Caco-2 (cell line): ENCODE measurements around the gene OR4B1. TPM values are rescaled to one million over a fixed set of nuclear protein-coding genes. Genes with fewer than 3 reads are reported as not detected.

ENCODE experiments used
- BruUV-seq: library from RNA; stranded (reverse); fragments of 400-500 nt; replicated peaks from 2 replicates; lab custom pipeline; 2021; lab: Mats Ljungman, UMichigan
- CTCF ChIA-PET: fragments of 300-600 bp; sonication (Branson Sonifier 250); formaldehyde crosslinking; loops from one replicate; lab custom pipeline; 2022; ENCODE audit warnings: antibody characterized with exemption; lab: Charles Lee
- POLR2A ChIA-PET: fragments of 300-600 bp; sonication (Branson Sonifier 250); formaldehyde crosslinking; loops from one replicate; lab custom pipeline; 2022; ENCODE audit warnings: antibody characterized with exemption; lab: Charles Lee
- DNase-seq, 2 experiments: peaks; one replicate each; pipeline versions ENCODE4 v3.0.0 to v3.0.0-alpha.2; 2020 to 2022
- H3K27me3 ChIP-seq: replicated peaks from 2 replicates; pipeline ENCODE4 v1.6.0; 2011; ENCODE audit warnings: low read length; ENCODE audit not compliant: control insufficient read depth, insufficient read depth
- H3K36me3 ChIP-seq: 2 replicates; pipeline ENCODE4 v1.5.1; 2011; ENCODE audit warnings: low read length; ENCODE audit not compliant: control insufficient read depth, insufficient read depth
- H3K4me1 ChIP-seq: fragments of 250-450 bp; sonication (Bioruptor Pico); 2 replicates; pipeline ENCODE4 v1.5.1; 2020; ENCODE audit warnings: mild to moderate bottlenecking
- H3K4me3 ChIP-seq: 2 replicates; pipeline ENCODE4 v1.5.1; 2011; ENCODE audit warnings: low read depth, mild to moderate bottlenecking, control low read depth, low read length
- H3K9me3 ChIP-seq: fragments of 250-450 bp; sonication (Bioruptor Pico); 2 replicates; pipeline ENCODE4 v1.5.1; 2020; ENCODE audit warnings: mild to moderate bottlenecking, moderate library complexity
- H3K27ac Mint-ChIP-seq: one replicate; pipeline ENCODE4 v1.8.0; 2022; ENCODE audit warnings: mixed read lengths; ENCODE audit not compliant: unreplicated experiment
- H3K27me3 Mint-ChIP-seq: one replicate; pipeline ENCODE4 v1.8.0; 2022; ENCODE audit warnings: mixed read lengths; ENCODE audit not compliant: insufficient read depth, unreplicated experiment
- H3K36me3 Mint-ChIP-seq: one replicate; pipeline ENCODE4 v1.8.0; 2022; ENCODE audit warnings: mild to moderate bottlenecking, mixed read lengths; ENCODE audit not compliant: insufficient read depth, unreplicated experiment
- H3K4me1 Mint-ChIP-seq: one replicate; pipeline ENCODE4 v1.8.0; 2022; ENCODE audit warnings: low read depth, mixed read lengths; ENCODE audit not compliant: unreplicated experiment
- H3K4me3 Mint-ChIP-seq: one replicate; pipeline ENCODE4 v1.8.0; 2022; ENCODE audit warnings: mild to moderate bottlenecking, moderate library complexity, mixed read lengths; ENCODE audit not compliant: unreplicated experiment
- H3K9me3 Mint-ChIP-seq: one replicate; pipeline ENCODE4 v1.8.0; 2022; ENCODE audit warnings: mixed read lengths; ENCODE audit not compliant: unreplicated experiment
- intact Hi-C: fragments of 100-400 bp; cut with micrococcal nuclease; formaldehyde crosslinking; loops from one replicate; pipeline ENCODE4 v1.10.0; 2022; ENCODE audit not compliant: unreplicated experiment
- total RNA-seq: library from RNA; stranded (reverse); gene quantifications from 2 replicates; pipeline ENCODE4 v1.2.3, GENCODE V29; 2022
- TF ChIP-seq, protein P1 (sequence below), 2 experiments: fragments of 200-600 bp in 1 of 2; IDR thresholded peaks; 1 replicate in 1 of 2; 2 replicates in 1 of 2; pipeline versions ENCODE4 v1.5.1 to v1.8.0; 2011 to 2022; ENCODE audit warnings: antibody characterized with exemption in 1 of 2, control low read depth in 1 of 2, inconsistent platforms in 1 of 2, low read depth in 1 of 2, low read length in 1 of 2, mild to moderate bottlenecking in 1 of 2, moderate library complexity in 1 of 2; ENCODE audit not compliant: insufficient read depth in 1 of 2, severe bottlenecking in 1 of 2, unreplicated experiment in 1 of 2

Gene OR4B1
- total RNA-seq, 1 experiment from 2014 or later = not detected

DNA sequence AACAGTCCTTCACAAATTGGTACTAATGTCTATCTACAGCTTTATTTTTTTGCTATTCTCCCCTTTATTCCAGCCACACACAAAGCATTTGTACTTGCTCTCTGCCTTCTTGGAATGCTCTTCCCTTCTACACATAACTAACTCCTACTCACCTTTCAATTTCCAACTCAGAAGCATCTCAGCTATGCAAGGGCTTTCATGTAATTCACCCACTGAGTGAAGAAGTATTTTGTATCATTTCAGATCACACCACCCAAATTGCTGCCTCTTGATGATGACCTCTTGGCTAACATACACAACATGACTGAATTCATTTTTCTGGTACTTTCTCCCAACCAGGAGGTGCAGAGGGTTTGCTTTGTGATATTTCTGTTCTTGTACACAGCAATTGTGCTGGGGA, 28.2 kb downstream of the OR4B1 start, which contains the start of gene OR4X2:
TSS of gene OR4X2 (plus strand) at position 301 of the 400 bp plus-strand sequence. CDS start at position 301, 0 bp downstream.
- no peaks in the 10 kb centered on the region for H3K4me1 Mint-ChIP-seq
- H3K9me3 ChIP-seq = 0 out of 2 replicates have a peak, but pooled peaks cover 8% of the 10 kb centered on the region
- intact Hi-C loops = no loop called here
- CTCF ChIA-PET = no interaction called here
- no peaks in the 10 kb centered on the region for H3K36me3 ChIP-seq
- POLR2A ChIA-PET = no interaction called here
- H3K27me3 ChIP-seq = no peaks in the 10 kb centered on the region
- H3K9me3 Mint-ChIP-seq = no peaks in the 10 kb centered on the region
- no peaks in the 10 kb centered on the region for H3K36me3 Mint-ChIP-seq
- TF ChIP-seq, protein P1, sequence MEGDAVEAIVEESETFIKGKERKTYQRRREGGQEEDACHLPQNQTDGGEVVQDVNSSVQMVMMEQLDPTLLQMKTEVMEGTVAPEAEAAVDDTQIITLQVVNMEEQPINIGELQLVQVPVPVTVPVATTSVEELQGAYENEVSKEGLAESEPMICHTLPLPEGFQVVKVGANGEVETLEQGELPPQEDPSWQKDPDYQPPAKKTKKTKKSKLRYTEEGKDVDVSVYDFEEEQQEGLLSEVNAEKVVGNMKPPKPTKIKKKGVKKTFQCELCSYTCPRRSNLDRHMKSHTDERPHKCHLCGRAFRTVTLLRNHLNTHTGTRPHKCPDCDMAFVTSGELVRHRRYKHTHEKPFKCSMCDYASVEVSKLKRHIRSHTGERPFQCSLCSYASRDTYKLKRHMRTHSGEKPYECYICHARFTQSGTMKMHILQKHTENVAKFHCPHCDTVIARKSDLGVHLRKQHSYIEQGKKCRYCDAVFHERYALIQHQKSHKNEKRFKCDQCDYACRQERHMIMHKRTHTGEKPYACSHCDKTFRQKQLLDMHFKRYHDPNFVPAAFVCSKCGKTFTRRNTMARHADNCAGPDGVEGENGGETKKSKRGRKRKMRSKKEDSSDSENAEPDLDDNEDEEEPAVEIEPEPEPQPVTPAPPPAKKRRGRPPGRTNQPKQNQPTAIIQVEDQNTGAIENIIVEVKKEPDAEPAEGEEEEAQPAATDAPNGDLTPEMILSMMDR (IDR thresholded peaks at IDR 0.05; ENCODE audit: insufficient read depth in 1 of 2, low read depth in 1 of 2, low read length in 1 of 2, severe bottlenecking in 1 of 2, unreplicated experiment in 1 of 2) = no peak
- no peak within 1 kb of the TSS for H3K4me3 ChIP-seq
- H3K27ac Mint-ChIP-seq = no peak within 1 kb of the TSS
- no TSS peak for BruUV-seq
- no peaks in the 10 kb centered on the region for H3K27me3 Mint-ChIP-seq
- no peak for DNase-seq
- H3K4me3 Mint-ChIP-seq = no peak within 1 kb of the TSS
- no peaks in the 10 kb centered on the region for H3K4me1 ChIP-seq

DNA sequence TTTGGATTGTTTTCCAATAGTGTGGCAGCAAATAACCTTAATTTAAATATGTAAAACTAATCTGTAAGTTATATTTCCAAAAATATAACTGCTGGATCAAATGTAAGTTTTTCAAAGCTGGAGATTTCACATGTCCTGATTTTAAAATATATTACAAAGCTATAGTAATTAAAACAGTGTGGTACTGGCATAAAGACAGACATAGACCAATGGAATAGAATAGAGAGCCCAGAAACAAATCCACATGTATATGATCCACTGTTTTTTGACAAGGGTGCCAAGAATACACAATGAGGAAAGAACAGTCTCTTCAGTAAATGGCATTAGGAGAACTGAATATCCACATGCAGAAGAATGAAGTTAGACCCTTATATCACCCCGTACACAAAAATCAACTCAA, 32.3 kb downstream of the OR4B1 start:
- no peak for DNase-seq
- ChIA-PET POLR2A (no interaction called here), CTCF (no interaction called here)
- no peak overlapping the region for H3K4me3 ChIP-seq
- H3K27me3 ChIP-seq = no peaks in the 10 kb centered on the region
- BruUV-seq = no TSS peak
- H3K9me3 ChIP-seq = 0 out of 2 replicates have a peak, but pooled peaks cover 8% of the 10 kb centered on the region
- no peaks in the 10 kb centered on the region for H3K27me3 Mint-ChIP-seq
- no peaks in the 10 kb centered on the region for H3K4me1 ChIP-seq
- H3K27ac Mint-ChIP-seq = no peak overlapping the region
- H3K36me3 Mint-ChIP-seq = no peaks in the 10 kb centered on the region
- no peaks in the 10 kb centered on the region for H3K4me1 Mint-ChIP-seq
- no peaks in the 10 kb centered on the region for H3K9me3 Mint-ChIP-seq
- TF ChIP-seq, protein P1 (IDR thresholded peaks at IDR 0.05; ENCODE audit: insufficient read depth in 1 of 2, low read depth in 1 of 2, low read length in 1 of 2, severe bottlenecking in 1 of 2, unreplicated experiment in 1 of 2) = no peak
- intact Hi-C loops = no loop called here
- H3K36me3 ChIP-seq = no peaks in the 10 kb centered on the region
- H3K4me3 Mint-ChIP-seq = no peak overlapping the region

DNA sequence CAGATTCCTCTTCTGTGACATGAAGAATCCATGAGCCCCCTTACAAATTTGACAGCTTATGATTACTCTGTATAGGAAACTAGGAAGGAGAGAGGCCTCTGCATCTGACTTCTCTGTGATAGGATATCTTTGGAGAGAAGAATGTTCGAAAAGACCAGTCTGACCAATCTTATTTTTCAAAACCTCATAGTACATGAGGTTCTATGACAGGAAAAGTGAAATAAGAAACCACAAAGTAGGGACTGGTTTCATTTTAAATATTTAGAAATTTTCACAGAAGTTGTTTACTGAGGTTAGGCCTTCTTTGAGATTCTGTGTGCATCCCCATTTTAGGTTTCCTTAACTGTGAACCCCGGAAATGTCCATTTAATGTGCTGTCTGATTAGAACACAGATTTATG, 45.0 kb downstream of the OR4B1 start:
- Mint-ChIP-seq H3K4me3 (no peak overlapping the region), H3K36me3 (no peaks in the 10 kb centered on the region)
- CTCF ChIA-PET = no interaction called here

More for the DNA sequence above, 45.0 kb downstream of the OR4B1 start:
- H3K27me3 ChIP-seq = no peaks in the 10 kb centered on the region
- intact Hi-C loops = no loop called here
- no peak overlapping the region for H3K27ac Mint-ChIP-seq
- no peak for DNase-seq
- no peaks in the 10 kb centered on the region for H3K9me3 Mint-ChIP-seq
- H3K4me1 Mint-ChIP-seq = no peaks in the 10 kb centered on the region
- POLR2A ChIA-PET = no interaction called here
- H3K36me3 ChIP-seq = no peaks in the 10 kb centered on the region
- H3K27me3 Mint-ChIP-seq = peaks cover 4% of the 10 kb centered on the region
- BruUV-seq = no TSS peak
- H3K4me3 ChIP-seq = no peak overlapping the region
- TF ChIP-seq, protein P1 (IDR thresholded peaks at IDR 0.05; ENCODE audit: insufficient read depth in 1 of 2, low read depth in 1 of 2, low read length in 1 of 2, severe bottlenecking in 1 of 2, unreplicated experiment in 1 of 2) = no peak
- no peaks in the 10 kb centered on the region for H3K9me3 ChIP-seq
- H3K4me1 ChIP-seq = no peaks in the 10 kb centered on the region
